ENCODE data around the gene ZNF841.
"Not testable (repeated sequence)": the region's sequence is repeated elsewhere in the genome, so short reads cannot be mapped to it uniquely, and the experiment has no call there.

ZNF841 gene

GRCh38 chr19:52095172-52096014 is at the start of gene ZNF841:
Gene ZNF841 (minus strand): TSS chr19:52095765. CDS start chr19:52084801, 10,964 bp downstream.
- peak; percentile 81 for DNase-seq (ENCODE audit: low read depth in 2 of 2)

GRCh38 chr19:52142001-52142595 is 46.5 kb upstream of the ZNF841 start:
- no peak for DNase-seq (ENCODE audit: low read depth in 2 of 2)

- DNase-seq (ENCODE audit: low read depth in 2 of 2): no peak
Observed at GRCh38 chr19:52141203-52141602, 45.6 kb upstream of the ZNF841 start.

GRCh38 chr19:52140032-52140710 is 44.6 kb upstream of the ZNF841 start:
- peak; percentile 98 to 99 for DNase-seq (ENCODE audit: low read depth in 2 of 2)

- DNase-seq (ENCODE audit: low read depth in 2 of 2): peak; percentile 51 to 74
Observed at GRCh38 chr19:52139252-52140031, 43.9 kb upstream of the ZNF841 start, which contains the start of gene ZNF616. Gene ZNF616 (minus strand): TSS chr19:52139938. CDS start chr19:52130512, 9,426 bp downstream.

- no peak for DNase-seq (ENCODE audit: low read depth in 2 of 2)
Observed at GRCh38 chr19:52138983-52139251, 43.4 kb upstream of the ZNF841 start.

- DNase-seq (ENCODE audit: low read depth in 2 of 2): peak; percentile 3 to 23
Observed at GRCh38 chr19:52138278-52138982, 42.9 kb upstream of the ZNF841 start.

GRCh38 chr19:52120286-52120685 is 24.7 kb upstream of the ZNF841 start:
- DNase-seq (ENCODE audit: low read depth in 2 of 2): no peak

GRCh38 chr19:52115526-52116053 is 20.0 kb upstream of the ZNF841 start:
- no peak for DNase-seq (ENCODE audit: low read depth in 2 of 2)

- DNase-seq (ENCODE audit: low read depth in 2 of 2): no peak
Observed at GRCh38 chr19:52114691-52115090, 19.1 kb upstream of the ZNF841 start.

- no peak for DNase-seq (ENCODE audit: low read depth in 2 of 2)
Observed at GRCh38 chr19:52112624-52113023, 17.1 kb upstream of the ZNF841 start.

GRCh38 chr19:52110780-52111179 is 15.2 kb upstream of the ZNF841 start:
- DNase-seq (ENCODE audit: low read depth in 2 of 2): no peak

GRCh38 chr19:52102782-52103181 is 7.2 kb upstream of the ZNF841 start:
- no peak for DNase-seq (ENCODE audit: low read depth in 2 of 2)

GRCh38 chr19:52101866-52102562 is 6.4 kb upstream of the ZNF841 start:
- DNase-seq (ENCODE audit: low read depth in 2 of 2): no peak

GRCh38 chr19:52099497-52100138 is 4.1 kb upstream of the ZNF841 start:
- DNase-seq (ENCODE audit: low read depth in 2 of 2): no peak

GRCh38 chr19:52096416-52096815 is 851 bp upstream of the ZNF841 start:
- DNase-seq (ENCODE audit: low read depth in 2 of 2): not testable (repeated sequence)

GRCh38 chr19:52094526-52095130 is 937 bp downstream of the ZNF841 start:
- no peak for DNase-seq (ENCODE audit: low read depth in 2 of 2)

GRCh38 chr19:52086481-52086880 is 9.1 kb downstream of the ZNF841 start:
- DNase-seq (ENCODE audit: low read depth in 2 of 2): no peak

- no peak for DNase-seq (ENCODE audit: low read depth in 2 of 2)
Observed at GRCh38 chr19:52070496-52070895, 25.1 kb downstream of the ZNF841 start.

GRCh38 chr19:52069653-52070052 is 25.9 kb downstream of the ZNF841 start:
- no peak for DNase-seq (ENCODE audit: low read depth in 2 of 2)

Measured in stimulated activated CD4-positive, alpha-beta T cell treated with anti-CD3 and anti-CD28 coated beads, Interleukin-1b, Interleukin-23, amount 100 ng/mL, for 4 hours (primary cell).